Activated T-helper 17 cell treated with anti-CD3 and anti-CD28 coated beads, Interleukin-2, amount 50 U/mL, for 72 hours (primary cell): ENCODE data around the gene SLC6A13. TPM values are rescaled to one million over a fixed set of nuclear protein-coding genes. Genes with fewer than 3 reads are reported as not detected.
"Not testable (repeated sequence)": the region's sequence is repeated elsewhere in the genome, so short reads cannot be mapped to it uniquely, and the experiment has no call there.

Experiments used
- ATAC-seq: fragments of 150-1000 bp; cut with Tn5 transposase; replicated peaks from 2 replicates; pipeline ENCODE4 v1.10.0; 2021; ENCODE audit warnings: mild to moderate bottlenecking, moderate library complexity
- H3K27ac Mint-ChIP-seq: one replicate; pipeline ENCODE4 v1.8.0; 2022; ENCODE audit warnings: mixed read lengths
- H3K27me3 Mint-ChIP-seq: one replicate; pipeline ENCODE4 v1.8.0; 2022; ENCODE audit warnings: mixed read lengths
- H3K36me3 Mint-ChIP-seq: one replicate; pipeline ENCODE4 v1.8.0; 2022; ENCODE audit warnings: low read depth, mild to moderate bottlenecking, mixed read lengths
- H3K4me1 Mint-ChIP-seq: one replicate; pipeline ENCODE4 v1.8.0; 2022; ENCODE audit warnings: mixed read lengths
- H3K4me3 Mint-ChIP-seq: one replicate; pipeline ENCODE4 v1.8.0; 2022; ENCODE audit warnings: mild to moderate bottlenecking, mixed read lengths
- H3K9me3 Mint-ChIP-seq: one replicate; pipeline ENCODE4 v1.8.0; 2022; ENCODE audit warnings: mixed read lengths
- total RNA-seq, 2 donors: library from RNA; stranded (reverse); gene quantifications; one replicate each; pipeline ENCODE4 v1.2.3, GENCODE V29; 2022

The SLC6A13 gene
- total RNA-seq, 2 donors from 2014 or later: 0.32 TPM; not detected in 1

DNA sequence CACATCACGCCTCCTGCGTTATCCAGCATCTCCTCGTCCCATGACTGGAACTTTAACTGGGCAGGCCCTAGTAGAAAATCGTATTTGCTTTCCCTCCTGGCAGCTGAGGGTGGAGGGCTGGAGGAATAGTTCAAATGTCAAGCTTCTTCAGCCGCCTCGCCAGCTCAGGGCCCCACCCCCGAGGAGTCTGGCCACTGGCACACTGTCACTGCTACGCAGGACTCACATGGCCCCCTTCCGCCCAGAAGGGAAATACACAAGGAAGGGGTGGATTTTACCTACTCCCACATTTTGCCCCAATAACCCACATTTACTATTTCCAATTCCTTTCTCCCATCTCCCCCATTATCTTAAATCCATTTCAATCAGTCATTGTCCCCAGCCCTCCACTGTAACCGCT is 8.6 kb downstream of the SLC6A13 start:
- no peaks in the 10 kb centered on the region for H3K4me1 Mint-ChIP-seq
- ATAC-seq: no peak
- H3K27me3 Mint-ChIP-seq: peaks cover 30% of the 10 kb centered on the region
- H3K36me3 Mint-ChIP-seq: no peaks in the 10 kb centered on the region
- H3K27ac Mint-ChIP-seq: no peak overlapping the region
- no peak overlapping the region for H3K4me3 Mint-ChIP-seq
- no peaks in the 10 kb centered on the region for H3K9me3 Mint-ChIP-seq

DNA sequence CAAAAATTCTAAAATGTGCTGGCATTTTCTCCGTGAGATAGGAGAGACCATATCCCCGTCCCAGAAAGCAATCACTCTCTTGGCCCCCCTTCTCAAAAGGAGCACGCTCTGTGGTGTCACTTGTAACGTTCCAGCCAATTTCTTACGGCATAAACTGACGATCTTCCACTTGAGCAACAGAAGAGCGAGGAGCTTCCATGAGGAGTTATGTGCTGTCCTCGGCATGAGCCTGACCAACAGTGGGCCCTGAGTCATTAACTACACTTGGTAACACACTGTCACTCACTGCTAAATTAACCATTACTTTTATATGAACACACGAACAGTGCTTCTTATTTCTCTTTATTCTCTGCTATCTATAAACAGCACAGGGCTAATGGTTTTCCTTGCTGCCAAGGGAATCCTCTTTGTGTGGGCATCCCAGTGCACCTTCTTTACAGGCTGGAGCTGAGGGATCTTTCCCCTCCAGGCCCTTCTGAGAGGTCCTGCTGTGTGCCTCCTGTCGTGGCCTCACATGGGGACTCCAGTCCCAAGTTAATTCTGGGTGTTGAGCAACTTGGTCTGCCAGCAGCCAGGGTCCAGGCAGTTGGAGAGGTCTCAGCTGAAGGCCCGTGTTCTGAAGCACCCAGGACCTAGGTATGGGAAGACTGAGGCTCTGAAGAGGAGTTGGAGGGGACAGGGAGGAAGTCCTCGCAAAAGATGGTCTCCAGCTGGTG is 9.4 kb downstream of the SLC6A13 start:
- ATAC-seq: no peak
- peaks cover 25% of the 10 kb centered on the region for H3K27me3 Mint-ChIP-seq
- no peaks in the 10 kb centered on the region for H3K4me1 Mint-ChIP-seq
- H3K36me3 Mint-ChIP-seq: no peaks in the 10 kb centered on the region
- H3K27ac Mint-ChIP-seq: no peak overlapping the region
- H3K9me3 Mint-ChIP-seq: no peaks in the 10 kb centered on the region
- no peak overlapping the region for H3K4me3 Mint-ChIP-seq

DNA sequence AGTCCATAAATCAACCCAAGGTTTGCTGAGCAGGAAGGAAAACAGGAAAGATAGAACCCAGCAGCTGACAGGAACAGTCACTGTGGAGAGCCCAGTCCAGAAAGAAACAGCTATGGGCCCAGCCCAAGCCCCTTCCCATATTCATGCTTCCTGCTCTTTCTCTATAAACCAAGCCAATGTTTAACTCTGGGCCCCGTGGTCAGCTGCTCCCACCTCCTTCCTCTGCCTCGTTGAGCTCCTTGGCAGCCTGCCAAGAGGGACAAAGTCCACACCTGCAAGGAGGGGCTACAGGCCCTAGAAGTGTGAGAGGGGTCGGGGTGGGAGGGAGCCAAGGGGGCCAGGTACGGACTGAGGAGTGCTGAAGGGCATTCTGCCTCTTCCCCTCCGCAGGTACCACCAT is 10.0 kb downstream of the SLC6A13 start:
- peaks cover 23% of the 10 kb centered on the region for H3K27me3 Mint-ChIP-seq
- no peak for ATAC-seq
- H3K4me1 Mint-ChIP-seq: no peaks in the 10 kb centered on the region
- H3K9me3 Mint-ChIP-seq: peaks cover 5% of the 10 kb centered on the region
- no peaks in the 10 kb centered on the region for H3K36me3 Mint-ChIP-seq
- no peak overlapping the region for H3K27ac Mint-ChIP-seq
- H3K4me3 Mint-ChIP-seq: no peak overlapping the region

DNA sequence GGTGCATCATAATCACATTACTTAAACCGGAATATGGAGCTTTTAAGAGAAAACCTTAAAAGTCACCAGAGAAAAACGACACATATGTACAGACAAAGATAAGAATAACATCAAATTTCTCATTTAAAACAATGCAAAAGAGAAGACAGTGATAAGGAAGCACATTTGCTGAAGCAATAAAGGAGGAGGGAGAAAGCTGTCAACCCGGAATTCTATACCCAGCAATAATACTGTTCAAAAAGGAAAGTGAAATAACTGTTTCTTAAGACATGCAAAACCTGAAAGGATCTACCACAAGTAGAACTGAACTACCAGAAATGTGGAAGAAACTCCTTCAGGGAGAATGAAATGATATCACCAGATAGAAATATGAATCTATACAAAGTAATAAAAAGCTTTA is 15.4 kb downstream of the SLC6A13 start:
- Mint-ChIP-seq H3K27ac (no peak overlapping the region), H3K4me1 (no peaks in the 10 kb centered on the region), H3K9me3 (peaks cover 5% of the 10 kb centered on the region), H3K36me3 (no peaks in the 10 kb centered on the region), H3K27me3 (peaks cover 21% of the 10 kb centered on the region), H3K4me3 (no peak overlapping the region)
- ATAC-seq: no peak

DNA sequence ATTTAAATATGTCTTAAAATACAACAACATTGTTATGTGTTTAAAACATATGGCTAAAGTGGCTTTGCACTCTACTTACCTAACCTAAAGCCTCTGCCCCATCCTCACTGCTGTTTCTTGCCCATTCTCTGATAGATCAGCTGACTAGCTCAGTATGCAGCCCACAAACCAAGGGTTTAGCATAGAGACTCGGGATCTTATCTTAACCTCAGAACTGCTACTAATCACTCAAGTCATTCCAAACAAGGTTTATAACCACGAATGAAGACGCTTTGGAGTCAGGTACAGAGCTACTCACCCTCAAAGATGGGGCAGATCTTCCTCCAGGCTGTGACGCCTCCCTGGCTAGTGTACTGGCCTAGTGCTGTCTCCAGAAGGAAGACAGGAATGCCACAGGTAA is 19.3 kb downstream of the SLC6A13 start:
- H3K36me3 Mint-ChIP-seq: no peaks in the 10 kb centered on the region
- no peak for ATAC-seq
- H3K4me3 Mint-ChIP-seq: no peak overlapping the region
- H3K27me3 Mint-ChIP-seq: peaks cover 37% of the 10 kb centered on the region
- H3K27ac Mint-ChIP-seq: no peak overlapping the region
- H3K9me3 Mint-ChIP-seq: peaks cover 5% of the 10 kb centered on the region
- H3K4me1 Mint-ChIP-seq: no peaks in the 10 kb centered on the region

DNA sequence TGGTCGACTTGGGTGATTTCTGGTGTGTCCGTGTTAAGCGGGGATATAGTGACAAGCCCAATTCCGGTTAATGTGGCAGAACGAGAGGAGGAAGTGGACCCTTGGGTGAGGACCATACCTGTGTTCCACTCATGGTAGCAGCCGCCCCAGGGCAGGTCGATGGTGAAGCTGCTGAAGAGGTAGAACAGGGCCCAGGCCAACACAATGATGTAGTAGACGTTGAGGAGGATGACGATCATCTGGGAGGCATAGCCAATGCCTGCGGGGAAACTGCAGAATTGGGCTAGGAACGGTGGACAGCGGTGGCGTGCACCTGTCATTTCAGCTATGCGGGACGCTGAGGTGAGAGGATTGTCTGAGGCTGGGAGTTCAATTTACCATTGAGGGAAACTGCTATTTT is 20.1 kb downstream of the SLC6A13 start:
- no peak for ATAC-seq
- Mint-ChIP-seq H3K9me3 (no peaks in the 10 kb centered on the region), H3K4me3 (no peak overlapping the region), H3K36me3 (no peaks in the 10 kb centered on the region), H3K4me1 (no peaks in the 10 kb centered on the region), H3K27ac (no peak overlapping the region), H3K27me3 (peaks cover 32% of the 10 kb centered on the region)

DNA sequence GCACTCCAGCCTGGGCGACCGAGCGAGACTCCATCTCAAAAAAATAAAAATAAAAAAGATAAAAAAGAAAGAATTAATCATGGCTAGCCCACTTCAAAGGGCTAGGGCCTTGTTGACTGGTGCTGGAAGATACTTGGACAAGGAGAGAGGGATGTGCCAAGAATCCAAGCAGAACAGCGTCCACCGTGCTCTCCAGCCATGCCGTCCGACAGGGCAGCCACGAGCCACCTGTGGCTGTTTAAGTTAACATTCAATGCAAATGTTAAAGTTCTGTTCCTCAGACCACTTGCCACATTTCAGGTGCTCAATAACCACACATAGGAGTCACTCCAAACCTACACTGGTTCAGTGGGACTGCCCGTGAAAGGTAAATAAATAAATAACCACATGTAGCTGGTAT is 21.4 kb downstream of the SLC6A13 start:
- no peaks in the 10 kb centered on the region for H3K36me3 Mint-ChIP-seq
- peaks cover 4% of the 10 kb centered on the region for H3K9me3 Mint-ChIP-seq

DNA sequence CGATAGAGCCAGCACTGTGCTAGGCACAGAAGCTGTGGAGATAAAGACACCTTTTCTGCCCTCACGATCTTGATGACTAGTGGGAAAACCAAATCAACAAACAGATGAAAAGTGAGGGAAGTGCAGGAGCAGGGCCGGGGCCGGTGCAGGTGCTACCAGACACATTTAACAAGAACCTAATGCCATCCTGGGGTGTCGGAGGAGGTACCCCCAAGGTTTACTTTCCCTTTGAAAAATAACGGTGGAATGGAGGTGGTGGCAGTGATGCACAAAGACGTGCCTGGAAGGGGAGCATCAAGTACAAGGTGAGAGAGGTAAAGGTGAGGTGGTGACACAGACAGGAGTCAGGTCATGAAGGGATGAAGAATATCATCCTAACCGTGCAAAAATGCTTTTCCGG is 22.1 kb downstream of the SLC6A13 start:
- no peak for ATAC-seq
- Mint-ChIP-seq H3K27me3 (peaks cover 32% of the 10 kb centered on the region), H3K9me3 (peaks cover 9% of the 10 kb centered on the region), H3K27ac (no peak overlapping the region), H3K4me3 (no peak overlapping the region), H3K36me3 (no peaks in the 10 kb centered on the region), H3K4me1 (no peaks in the 10 kb centered on the region)

More for the DNA sequence above, 21.4 kb downstream of the SLC6A13 start:
- ATAC-seq: no peak
- Mint-ChIP-seq H3K27ac (no peak overlapping the region), H3K4me3 (no peak overlapping the region), H3K4me1 (no peaks in the 10 kb centered on the region), H3K27me3 (peaks cover 32% of the 10 kb centered on the region)

DNA sequence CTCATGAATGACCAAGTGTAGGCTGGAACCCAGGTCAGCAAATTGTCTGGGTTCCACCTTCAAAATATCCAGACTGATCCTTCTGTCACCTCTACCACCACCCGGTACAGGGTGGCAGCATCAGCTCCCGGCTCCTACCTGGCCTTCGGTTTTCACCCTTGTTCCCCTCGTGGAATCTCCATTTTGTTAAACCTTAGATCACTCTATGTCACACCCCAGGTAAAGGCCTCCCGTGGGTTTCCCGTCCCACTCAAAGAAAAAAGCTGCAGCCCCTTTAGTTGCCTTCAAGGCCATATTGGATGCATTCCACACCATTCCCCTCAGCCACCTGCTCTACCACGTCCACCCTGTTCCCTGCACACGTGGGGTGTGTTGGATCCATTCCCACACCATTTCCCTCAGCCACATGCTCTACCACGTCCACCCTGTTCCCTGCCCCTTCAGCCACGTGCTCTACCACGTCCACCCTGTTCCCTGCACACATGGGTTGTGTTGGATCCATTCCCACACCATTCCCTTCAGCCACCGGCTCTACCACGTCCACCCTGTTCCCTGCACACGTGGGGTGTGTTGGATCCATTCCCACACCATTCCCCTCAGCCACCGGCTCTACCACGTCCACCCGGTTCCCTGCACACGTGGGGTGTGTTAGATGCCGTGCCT is 23.8 kb downstream of the SLC6A13 start:
- ATAC-seq: no peak
- Mint-ChIP-seq H3K9me3 (peaks cover 13% of the 10 kb centered on the region), H3K36me3 (no peaks in the 10 kb centered on the region), H3K4me3 (no peak overlapping the region), H3K27me3 (peaks cover 26% of the 10 kb centered on the region), H3K27ac (no peak overlapping the region), H3K4me1 (no peaks in the 10 kb centered on the region)

DNA sequence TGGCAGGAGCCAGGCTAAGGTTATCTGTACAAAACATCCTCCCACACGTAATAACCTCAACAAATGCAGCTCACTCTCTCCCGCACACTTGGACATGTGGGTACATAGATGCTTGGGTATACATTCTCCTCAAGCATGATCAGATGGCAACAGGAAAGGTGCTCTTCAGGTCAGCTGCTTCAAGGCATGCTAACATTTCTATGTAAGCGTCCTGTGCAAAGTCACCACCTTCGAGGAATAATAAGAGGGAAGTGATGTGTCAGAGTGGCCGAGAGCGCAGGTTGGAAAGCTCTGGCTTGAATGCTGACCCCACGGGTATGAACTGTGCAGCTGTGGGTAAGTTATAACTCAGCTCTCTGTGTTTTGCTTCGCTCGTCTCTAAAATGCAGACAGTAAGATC is 24.5 kb downstream of the SLC6A13 start:
- no peak overlapping the region for H3K4me3 Mint-ChIP-seq
- H3K4me1 Mint-ChIP-seq: no peaks in the 10 kb centered on the region
- no peaks in the 10 kb centered on the region for H3K36me3 Mint-ChIP-seq
- ATAC-seq: no peak
- H3K9me3 Mint-ChIP-seq: peaks cover 13% of the 10 kb centered on the region
- H3K27me3 Mint-ChIP-seq: peaks cover 20% of the 10 kb centered on the region
- H3K27ac Mint-ChIP-seq: no peak overlapping the region

DNA sequence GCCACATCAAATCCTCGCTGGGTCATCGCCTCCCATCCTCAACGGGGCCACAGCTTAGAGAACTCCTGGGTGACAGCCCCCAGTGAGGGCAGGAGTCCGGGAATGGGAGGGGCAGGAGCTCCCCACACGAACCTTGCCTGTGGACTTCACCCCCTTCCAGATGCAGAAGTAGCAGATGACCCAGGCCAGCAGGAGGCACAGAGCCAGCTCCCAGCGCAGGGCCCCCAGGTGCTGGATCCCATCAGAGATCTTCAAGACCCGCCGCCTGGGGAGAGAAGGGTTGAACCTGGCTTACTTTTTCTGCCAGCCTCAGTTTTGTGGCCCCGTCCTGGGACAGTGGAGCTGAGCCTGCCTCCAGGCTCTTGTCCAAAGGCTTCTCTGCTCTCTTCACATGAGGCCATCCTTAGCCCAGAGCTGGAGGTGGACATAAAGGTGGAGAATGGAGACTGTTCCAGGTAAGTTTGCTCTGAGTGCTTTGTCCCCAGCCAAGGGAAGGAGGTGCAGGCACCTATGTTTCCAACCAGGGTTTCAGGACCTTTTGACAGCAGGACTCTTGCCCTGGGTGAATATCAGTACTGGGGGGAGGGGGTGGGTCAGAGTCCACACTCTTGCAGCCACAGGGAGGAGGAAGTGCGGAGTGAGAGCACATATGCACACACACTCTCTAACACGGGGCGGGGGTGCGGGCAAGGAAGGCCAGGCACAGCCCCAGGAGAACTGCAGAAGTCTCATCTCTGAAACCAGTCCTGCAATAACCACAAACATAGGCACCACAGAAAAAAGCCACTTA is 25.4 kb downstream of the SLC6A13 start:
- H3K27ac Mint-ChIP-seq: no peak overlapping the region
- H3K4me1 Mint-ChIP-seq: no peaks in the 10 kb centered on the region
- no peak overlapping the region for H3K4me3 Mint-ChIP-seq
- no peaks in the 10 kb centered on the region for H3K36me3 Mint-ChIP-seq
- ATAC-seq: no peak
- peaks cover 18% of the 10 kb centered on the region for H3K27me3 Mint-ChIP-seq
- peaks cover 13% of the 10 kb centered on the region for H3K9me3 Mint-ChIP-seq

DNA sequence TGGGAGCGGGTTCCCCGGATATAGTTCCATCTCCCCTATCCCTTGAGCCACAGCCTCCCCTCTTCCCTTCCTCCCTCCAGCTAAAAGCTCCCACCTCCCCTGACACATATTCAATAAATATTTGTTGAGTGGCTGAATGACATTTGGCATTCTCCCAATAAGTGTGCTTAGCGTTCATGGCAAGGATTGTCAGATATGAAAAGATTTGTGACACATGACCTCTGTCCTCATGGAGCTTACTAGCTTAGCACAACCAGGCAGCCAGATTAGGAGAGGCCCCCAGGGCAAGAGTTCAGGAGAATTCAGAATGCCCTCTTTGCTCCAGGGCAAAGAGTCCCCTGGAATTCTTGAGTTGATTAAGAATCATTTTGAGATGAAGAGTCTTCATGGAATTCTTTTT is 26.2 kb downstream of the SLC6A13 start:
- Mint-ChIP-seq H3K4me1 (no peaks in the 10 kb centered on the region), H3K4me3 (no peak overlapping the region), H3K27ac (no peak overlapping the region), H3K36me3 (no peaks in the 10 kb centered on the region), H3K27me3 (peaks cover 16% of the 10 kb centered on the region), H3K9me3 (peaks cover 13% of the 10 kb centered on the region)
- ATAC-seq: no peak

DNA sequence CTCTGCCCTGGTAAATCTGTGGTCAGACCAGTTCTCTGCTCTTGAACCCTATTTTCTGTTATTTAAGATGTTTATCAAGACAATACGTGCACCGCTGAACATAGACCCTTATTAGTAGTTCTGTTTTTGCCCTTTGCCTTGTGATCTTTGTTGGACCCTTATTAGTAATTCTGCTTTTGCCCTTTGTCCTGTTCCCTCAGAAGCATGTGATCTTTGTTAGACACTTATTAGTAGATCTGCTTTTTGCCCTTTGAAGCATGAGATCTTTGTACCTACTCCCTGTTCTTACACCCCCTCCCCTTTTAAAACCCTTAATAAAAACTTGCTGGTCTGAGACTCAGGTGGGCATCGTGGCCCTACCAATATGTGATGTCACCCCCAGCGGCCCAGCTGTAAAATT is 26.7 kb downstream of the SLC6A13 start:
- H3K4me1 Mint-ChIP-seq, H3K36me3 Mint-ChIP-seq, H3K27ac Mint-ChIP-seq, ATAC-seq, H3K4me3 Mint-ChIP-seq: not testable (repeated sequence)
- Mint-ChIP-seq H3K9me3 (peaks cover 13% of the 10 kb centered on the region), H3K27me3 (peaks cover 16% of the 10 kb centered on the region)

DNA sequence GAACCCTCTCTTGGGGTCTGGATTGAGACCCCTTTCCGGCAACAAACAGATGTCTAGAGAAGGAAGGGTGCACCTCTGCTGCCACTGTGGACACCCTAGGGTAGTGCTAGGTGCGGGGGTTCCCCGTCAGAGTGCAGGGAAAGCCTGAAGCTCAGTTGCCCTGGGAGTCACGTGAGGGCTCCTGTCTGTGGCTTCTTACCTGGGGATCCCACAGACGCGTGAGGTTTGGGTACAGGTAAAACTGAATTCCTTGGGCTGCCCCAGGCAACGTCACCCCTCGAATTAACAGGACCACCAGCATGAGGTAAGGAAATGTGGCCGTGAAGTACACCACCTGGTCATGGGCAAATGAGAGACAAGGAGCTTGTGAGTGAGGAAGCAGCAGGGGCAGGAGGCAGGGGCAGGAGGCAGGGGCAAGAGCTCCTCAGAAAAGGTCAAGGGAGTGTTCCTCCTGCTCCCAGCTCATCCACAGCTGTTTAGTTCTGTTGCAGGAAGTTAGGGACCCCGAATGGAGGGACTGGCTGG is 27.7 kb downstream of the SLC6A13 start:
- H3K27ac Mint-ChIP-seq: no peak overlapping the region
- H3K9me3 Mint-ChIP-seq: peaks cover 13% of the 10 kb centered on the region
- peaks cover 12% of the 10 kb centered on the region for H3K27me3 Mint-ChIP-seq
- no peak for ATAC-seq
- H3K36me3 Mint-ChIP-seq: no peaks in the 10 kb centered on the region
- H3K4me1 Mint-ChIP-seq: no peaks in the 10 kb centered on the region
- H3K4me3 Mint-ChIP-seq: no peak overlapping the region

DNA sequence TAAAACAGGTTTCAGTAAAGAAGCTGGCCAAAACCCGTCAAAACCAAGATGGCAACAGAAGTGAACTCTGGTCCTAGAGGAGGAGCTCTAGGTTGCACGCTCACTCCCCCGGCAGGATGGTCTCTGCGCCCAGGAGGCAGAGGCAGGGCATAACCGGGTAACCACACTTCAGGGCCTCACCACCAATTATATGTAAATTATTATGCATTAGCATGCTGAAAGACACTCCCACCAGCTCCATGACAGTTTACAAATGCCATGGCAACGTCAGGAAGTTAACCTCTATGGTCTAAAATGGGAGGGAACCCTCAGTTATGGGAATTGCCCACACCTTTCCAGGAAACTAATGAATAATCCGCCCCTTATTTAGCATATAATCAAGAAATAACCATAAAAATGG is 28.6 kb downstream of the SLC6A13 start:
- peaks cover 13% of the 10 kb centered on the region for H3K9me3 Mint-ChIP-seq
- H3K36me3 Mint-ChIP-seq: no peaks in the 10 kb centered on the region
- H3K27ac Mint-ChIP-seq: no peak overlapping the region
- no peak for ATAC-seq
- H3K4me3 Mint-ChIP-seq: no peak overlapping the region
- no peaks in the 10 kb centered on the region for H3K4me1 Mint-ChIP-seq
- H3K27me3 Mint-ChIP-seq: peaks cover 7% of the 10 kb centered on the region
